Spleen (tissue), 11 donors: ENCODE data around the gene TMEM256. TPM values are rescaled to one million over a fixed set of nuclear protein-coding genes. Genes with fewer than 3 reads are reported as not detected.

Source experiments
- DNase-seq: peaks from one replicate; pipeline ENCODE4 v3.0.0-alpha.2; 2020
- H3K27ac ChIP-seq, 8 donors: fragments of 200-600 bp; sonication (generic) in 7 of 8; 1 replicate in 4 of 8; 2 replicates in 4 of 8; pipeline versions ENCODE4 v1.5.0 to v1.8.0; 2016 to 2021; ENCODE audit warnings: inconsistent platforms in 4 of 8, mild to moderate bottlenecking in 4 of 8, moderate library complexity in 1 of 8
- H3K27me3 ChIP-seq, 7 donors: fragments of 200-600 bp; sonication (generic) in 6 of 7; replicated peaks in 1 of 7; 1 replicate in 4 of 7; 2 replicates in 3 of 7; pipeline versions ENCODE4 v1.5.0 to v1.8.0; 2016 to 2021; ENCODE audit warnings: inconsistent platforms in 3 of 7, mild to moderate bottlenecking in 1 of 7
- H3K36me3 ChIP-seq, 6 donors: fragments of 200-600 bp; sonication (generic) in 5 of 6; 1 replicate in 4 of 6; 2 replicates in 2 of 6; pipeline versions ENCODE4 v1.5.0 to v1.8.0; 2016 to 2021; ENCODE audit warnings: inconsistent platforms in 2 of 6
- H3K4me1 ChIP-seq, 6 donors: fragments of 200-600 bp; sonication (generic) in 5 of 6; 1 replicate in 3 of 6; 2 replicates in 3 of 6; pipeline versions ENCODE4 v1.5.0 to v1.8.0; 2016 to 2021; ENCODE audit warnings: inconsistent platforms in 3 of 6
- H3K4me3 ChIP-seq, 8 donors: fragments of 200-600 bp; sonication (generic) in 7 of 8; 1 replicate in 4 of 8; 2 replicates in 4 of 8; pipeline versions ENCODE4 v1.5.0 to v1.8.0; 2016 to 2021; ENCODE audit warnings: inconsistent platforms in 4 of 8, mild to moderate bottlenecking in 4 of 8, moderate library complexity in 2 of 8
- H3K9me3 ChIP-seq, 8 donors: fragments of 200-600 bp; sonication (generic) in 7 of 8; 1 replicate in 4 of 8; 2 replicates in 4 of 8; pipeline versions ENCODE4 v1.5.0 to v1.8.0; 2016 to 2021; ENCODE audit warnings: inconsistent platforms in 4 of 8
- POLR2A ChIP-seq, 3 donors: fragments of 450-650 bp; IDR thresholded peaks; one replicate each; pipeline ENCODE4 v1.5.1; 2017; ENCODE audit warnings: antibody characterized with exemption in 3 of 3, mild to moderate bottlenecking in 1 of 3
- POLR2AphosphoS5 ChIP-seq, 3 donors: sonication (generic); formaldehyde crosslinking; IDR thresholded peaks; one replicate each; pipeline ENCODE4 v1.5.1; 2017; ENCODE audit warnings: antibody characterized with exemption in 3 of 3
- WGBS, 5 donors: extraction: QIAGEN DNeasy Blood & Tissue Kit in 3 of 5; methylation state at CpG; one replicate each; pipeline versions ENCODE4 v1.1.5 to v1.1.7; 2013 to 2018; 5-methylcytosine and 5-hydroxymethylcytosine counted together
- intact Hi-C: fragments of 100-400 bp; cut with DNase I; formaldehyde crosslinking; loops from one replicate; pipeline ENCODE4 v1.15.0; 2023; ENCODE audit warnings: low total_unique reads
- polyA plus RNA-seq, 3 donors: library from polyadenylated mRNA; stranded (reverse); fragments of 200-250 nt; gene quantifications; one replicate each; pipeline ENCODE4 v1.2.1, GENCODE V29; 2013
- total RNA-seq, 7 donors: library from RNA; depleted of rRNA in 3 of 7; stranded (reverse); fragments of >200 nt in 3 of 7; fragmentation: NEBNext Ultra II Directional in 4 of 7; extraction: Animal tissue kit (Norgen Biotek cat#: 25700) in 4 of 7; gene quantifications; one replicate each; pipeline versions ENCODE4 v1.1.0 to v1.2.1, GENCODE V29; 2016 to 2021
- TF ChIP-seq, protein P1 (sequence below), 11 experiments: fragments of 200-600 bp in 7 of 11; fragments of 450-650 bp in 4 of 11; sonication (generic) in 4 of 11; IDR thresholded peaks in 8 of 11; conservative IDR thresholded peaks in 3 of 11; 1 replicate in 7 of 11; 2 replicates in 4 of 11; pipeline versions ENCODE4 v1.4.0 to v1.8.0; 2016 to 2021; ENCODE audit warnings: antibody characterized with exemption in 11 of 11, inconsistent platforms in 4 of 11, mild to moderate bottlenecking in 1 of 11
- donor health status: healthy with polysubstance abuse.
- donor health status: DM: no; HTN: no; CAD: no; lungs with moderate emphysema.
- donor health status: DM: no; HTN: no; CAD: no.
- donor health status: Bipolar disorder and iron deficiency.
- donor health status: healthy.
- donor health status: DM: no; HTN: no; CAD: no.
- donor health status: DM: yes; HTN: yes; CAD: no.

Gene TMEM256
- total and polyA plus RNA-seq, 10 donors: 39.1 to 193 (median 54.3) TPM

DNA sequence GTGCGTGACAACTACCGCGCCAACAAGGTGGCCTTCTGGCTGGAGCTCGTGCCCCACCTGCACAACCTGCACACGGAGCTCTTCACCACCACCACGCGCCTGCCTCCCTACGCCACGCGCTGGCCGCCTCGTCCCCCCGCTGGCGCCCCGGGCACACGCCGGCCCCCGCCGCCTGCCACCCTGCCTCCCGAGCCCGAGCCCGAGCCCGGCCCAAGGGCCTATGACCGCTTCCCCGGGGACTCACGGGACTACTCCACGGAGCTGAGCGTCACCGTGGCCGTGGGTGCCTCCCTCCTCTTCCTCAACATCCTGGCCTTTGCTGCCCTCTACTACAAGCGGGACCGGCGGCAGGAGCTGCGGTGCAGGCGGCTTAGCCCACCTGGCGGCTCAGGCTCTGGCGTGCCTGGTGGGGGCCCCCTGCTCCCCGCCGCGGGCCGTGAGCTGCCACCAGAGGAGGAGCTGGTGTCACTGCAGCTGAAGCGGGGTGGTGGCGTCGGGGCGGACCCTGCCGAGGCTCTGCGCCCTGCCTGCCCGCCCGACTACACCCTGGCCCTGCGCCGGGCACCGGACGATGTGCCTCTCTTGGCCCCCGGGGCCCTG is 13.3 kb upstream of the TMEM256 start:
- intact Hi-C loops: no loop called here
- H3K27ac ChIP-seq: no peak overlapping the region
- no peaks in the 10 kb centered on the region for H3K27me3 ChIP-seq
- no peaks in the 10 kb centered on the region for H3K9me3 ChIP-seq
- WGBS, 5 donors: 94 to 97% (median 96%) methylated on average over 40 to 54 of the region's 54 CpGs
- no peak overlapping the region for H3K4me3 ChIP-seq
- H3K36me3 ChIP-seq: peaks cover 0 to 7% (median 0%) of the 10 kb centered on the region in 6 donors
- TF ChIP-seq, protein P1, sequence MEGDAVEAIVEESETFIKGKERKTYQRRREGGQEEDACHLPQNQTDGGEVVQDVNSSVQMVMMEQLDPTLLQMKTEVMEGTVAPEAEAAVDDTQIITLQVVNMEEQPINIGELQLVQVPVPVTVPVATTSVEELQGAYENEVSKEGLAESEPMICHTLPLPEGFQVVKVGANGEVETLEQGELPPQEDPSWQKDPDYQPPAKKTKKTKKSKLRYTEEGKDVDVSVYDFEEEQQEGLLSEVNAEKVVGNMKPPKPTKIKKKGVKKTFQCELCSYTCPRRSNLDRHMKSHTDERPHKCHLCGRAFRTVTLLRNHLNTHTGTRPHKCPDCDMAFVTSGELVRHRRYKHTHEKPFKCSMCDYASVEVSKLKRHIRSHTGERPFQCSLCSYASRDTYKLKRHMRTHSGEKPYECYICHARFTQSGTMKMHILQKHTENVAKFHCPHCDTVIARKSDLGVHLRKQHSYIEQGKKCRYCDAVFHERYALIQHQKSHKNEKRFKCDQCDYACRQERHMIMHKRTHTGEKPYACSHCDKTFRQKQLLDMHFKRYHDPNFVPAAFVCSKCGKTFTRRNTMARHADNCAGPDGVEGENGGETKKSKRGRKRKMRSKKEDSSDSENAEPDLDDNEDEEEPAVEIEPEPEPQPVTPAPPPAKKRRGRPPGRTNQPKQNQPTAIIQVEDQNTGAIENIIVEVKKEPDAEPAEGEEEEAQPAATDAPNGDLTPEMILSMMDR (IDR thresholded peaks at IDR 0.05 in 8 of 11, conservative IDR thresholded peaks at IDR 0.05 in 3 of 11): no peak
- TF ChIP-seq POLR2A (IDR thresholded peaks at IDR 0.05) (no peak), POLR2AphosphoS5 (IDR thresholded peaks at IDR 0.05) (no peak)
- DNase-seq: no peak
- H3K4me1 ChIP-seq: no peaks in the 10 kb centered on the region

DNA sequence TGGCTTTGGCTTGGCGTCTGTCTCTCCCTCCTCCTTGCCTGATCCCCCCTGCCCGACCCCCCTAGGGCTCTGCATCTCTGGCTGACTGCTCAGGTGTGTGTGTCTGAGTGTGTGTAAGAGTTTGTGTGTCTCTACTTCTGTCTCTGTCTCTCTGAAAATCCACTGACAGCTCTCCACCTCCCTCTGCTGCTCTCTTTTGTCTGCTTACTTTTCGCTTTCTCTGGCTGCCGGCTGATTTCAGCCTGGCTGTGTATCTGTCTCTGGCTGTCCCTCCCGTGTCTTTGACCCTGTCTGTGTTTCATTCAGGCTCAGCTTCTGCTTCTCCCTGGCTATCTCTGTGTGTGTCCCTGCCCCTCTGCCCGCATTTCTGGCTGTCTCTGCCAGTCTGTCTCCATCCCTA is 12.4 kb upstream of the TMEM256 start:
- H3K27ac ChIP-seq: no peak overlapping the region
- H3K36me3 ChIP-seq: peaks cover 0 to 7% (median 0%) of the 10 kb centered on the region in 6 donors
- H3K27me3 ChIP-seq: no peaks in the 10 kb centered on the region
- no peak overlapping the region for H3K4me3 ChIP-seq
- H3K4me1 ChIP-seq: no peaks in the 10 kb centered on the region
- H3K9me3 ChIP-seq: no peaks in the 10 kb centered on the region
- intact Hi-C loops: no loop called here
- TF ChIP-seq POLR2A (IDR thresholded peaks at IDR 0.05): no peak
- TF ChIP-seq, protein P1 (IDR thresholded peaks at IDR 0.05 in 8 of 11, conservative IDR thresholded peaks at IDR 0.05 in 3 of 11): no peak
- TF ChIP-seq POLR2AphosphoS5 (IDR thresholded peaks at IDR 0.05): no peak
- no peak for DNase-seq
- WGBS, 5 donors: 77 to 88% (median 79%) methylated on average over 6 of the region's 6 CpGs

DNA sequence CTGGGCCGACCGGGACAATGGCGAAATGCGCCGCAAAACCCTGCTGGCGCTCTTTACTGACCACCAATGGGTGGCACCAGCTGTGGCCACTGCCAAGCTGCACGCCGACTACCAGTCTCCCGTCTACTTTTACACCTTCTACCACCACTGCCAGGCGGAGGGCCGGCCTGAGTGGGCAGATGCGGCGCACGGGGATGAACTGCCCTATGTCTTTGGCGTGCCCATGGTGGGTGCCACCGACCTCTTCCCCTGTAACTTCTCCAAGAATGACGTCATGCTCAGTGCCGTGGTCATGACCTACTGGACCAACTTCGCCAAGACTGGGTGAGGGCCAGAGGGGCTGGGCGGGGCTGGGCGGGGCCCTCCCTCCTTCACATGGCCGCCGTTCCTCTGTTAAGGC is 11.9 kb upstream of the TMEM256 start:
- TF ChIP-seq POLR2A (IDR thresholded peaks at IDR 0.05): no peak
- TF ChIP-seq, protein P1 (IDR thresholded peaks at IDR 0.05 in 8 of 11, conservative IDR thresholded peaks at IDR 0.05 in 3 of 11): no peak
- Histone ChIP-seq H3K9me3 (no peaks in the 10 kb centered on the region), H3K27me3 (no peaks in the 10 kb centered on the region), H3K4me1 (no peaks in the 10 kb centered on the region), H3K27ac (no peak overlapping the region), H3K36me3 (peaks cover 0 to 7% (median 0%) of the 10 kb centered on the region in 6 donors), H3K4me3 (no peak overlapping the region)
- no peak for DNase-seq
- intact Hi-C loops: no loop called here
- 85 to 96% (median 90%) methylated on average over 18 to 23 of the region's 23 CpGs for WGBS, 5 donors

GRCh38 chr17:7414837-7415236 is 10.9 kb upstream of the TMEM256 start:
- intact Hi-C loops: no loop called here
- H3K4me1 ChIP-seq: no peaks in the 10 kb centered on the region
- TF ChIP-seq POLR2A (IDR thresholded peaks at IDR 0.05): no peak
- TF ChIP-seq, protein P1 (IDR thresholded peaks at IDR 0.05 in 8 of 11, conservative IDR thresholded peaks at IDR 0.05 in 3 of 11): no peak
- no peak for TF ChIP-seq POLR2AphosphoS5 (IDR thresholded peaks at IDR 0.05)
- H3K27me3 ChIP-seq: no peaks in the 10 kb centered on the region
- WGBS, 5 donors: 85 to 97% (median 87%) methylated on average over 7 to 14 of the region's 14 CpGs
- H3K9me3 ChIP-seq: no peaks in the 10 kb centered on the region
- DNase-seq: no peak
- H3K36me3 ChIP-seq: peaks cover 0 to 7% (median 0%) of the 10 kb centered on the region in 6 donors
- H3K4me3 ChIP-seq: no peak overlapping the region
- no peak overlapping the region for H3K27ac ChIP-seq
